ENCODE measurements around the gene GPC5.

The GPC5 gene

DNA sequence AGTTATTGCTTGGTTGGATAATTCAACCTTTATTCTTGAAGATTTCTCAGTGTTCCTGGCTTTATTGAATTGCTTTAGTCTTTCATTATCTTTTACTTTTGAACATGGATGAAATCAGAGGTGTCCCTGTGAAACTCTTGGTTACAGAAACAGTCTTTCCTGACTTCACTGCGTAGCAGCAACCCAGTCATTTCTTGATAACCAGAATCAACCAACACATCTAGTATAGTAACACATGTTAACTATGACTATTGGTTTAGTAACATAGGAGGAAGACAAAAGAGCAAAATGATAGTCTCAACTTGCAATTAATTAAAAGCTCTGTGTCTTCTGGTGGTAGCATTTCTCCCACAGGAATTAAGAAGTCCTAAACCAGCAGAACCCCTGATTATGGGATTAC lies 393.6 kb downstream of the GPC5 start:
- no peak for TF ChIP-seq TAF1 (IDR thresholded peaks at IDR 0.05; ENCODE audit: borderline replicate concordance, insufficient read depth, low read length)
- TF ChIP-seq, protein P1, sequence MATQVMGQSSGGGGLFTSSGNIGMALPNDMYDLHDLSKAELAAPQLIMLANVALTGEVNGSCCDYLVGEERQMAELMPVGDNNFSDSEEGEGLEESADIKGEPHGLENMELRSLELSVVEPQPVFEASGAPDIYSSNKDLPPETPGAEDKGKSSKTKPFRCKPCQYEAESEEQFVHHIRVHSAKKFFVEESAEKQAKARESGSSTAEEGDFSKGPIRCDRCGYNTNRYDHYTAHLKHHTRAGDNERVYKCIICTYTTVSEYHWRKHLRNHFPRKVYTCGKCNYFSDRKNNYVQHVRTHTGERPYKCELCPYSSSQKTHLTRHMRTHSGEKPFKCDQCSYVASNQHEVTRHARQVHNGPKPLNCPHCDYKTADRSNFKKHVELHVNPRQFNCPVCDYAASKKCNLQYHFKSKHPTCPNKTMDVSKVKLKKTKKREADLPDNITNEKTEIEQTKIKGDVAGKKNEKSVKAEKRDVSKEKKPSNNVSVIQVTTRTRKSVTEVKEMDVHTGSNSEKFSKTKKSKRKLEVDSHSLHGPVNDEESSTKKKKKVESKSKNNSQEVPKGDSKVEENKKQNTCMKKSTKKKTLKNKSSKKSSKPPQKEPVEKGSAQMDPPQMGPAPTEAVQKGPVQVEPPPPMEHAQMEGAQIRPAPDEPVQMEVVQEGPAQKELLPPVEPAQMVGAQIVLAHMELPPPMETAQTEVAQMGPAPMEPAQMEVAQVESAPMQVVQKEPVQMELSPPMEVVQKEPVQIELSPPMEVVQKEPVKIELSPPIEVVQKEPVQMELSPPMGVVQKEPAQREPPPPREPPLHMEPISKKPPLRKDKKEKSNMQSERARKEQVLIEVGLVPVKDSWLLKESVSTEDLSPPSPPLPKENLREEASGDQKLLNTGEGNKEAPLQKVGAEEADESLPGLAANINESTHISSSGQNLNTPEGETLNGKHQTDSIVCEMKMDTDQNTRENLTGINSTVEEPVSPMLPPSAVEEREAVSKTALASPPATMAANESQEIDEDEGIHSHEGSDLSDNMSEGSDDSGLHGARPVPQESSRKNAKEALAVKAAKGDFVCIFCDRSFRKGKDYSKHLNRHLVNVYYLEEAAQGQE (IDR thresholded peaks at IDR 0.05; ENCODE audit: insufficient read depth in 1 of 2, low read depth in 2 of 2, low read length in 2 of 2) = no peak
- TF ChIP-seq POLR2AphosphoS5 (IDR thresholded peaks at IDR 0.05; ENCODE audit: low read depth, low read length) = no peak
- TF ChIP-seq SIN3A (IDR thresholded peaks at IDR 0.05; ENCODE audit: borderline replicate concordance, insufficient read depth, low read length) = no peak
- no peak for TF ChIP-seq FOXP2 (optimal IDR thresholded peaks at IDR 0.05; ENCODE audit: borderline replicate concordance, extremely low read depth, extremely low read length, insufficient read depth)

DNA sequence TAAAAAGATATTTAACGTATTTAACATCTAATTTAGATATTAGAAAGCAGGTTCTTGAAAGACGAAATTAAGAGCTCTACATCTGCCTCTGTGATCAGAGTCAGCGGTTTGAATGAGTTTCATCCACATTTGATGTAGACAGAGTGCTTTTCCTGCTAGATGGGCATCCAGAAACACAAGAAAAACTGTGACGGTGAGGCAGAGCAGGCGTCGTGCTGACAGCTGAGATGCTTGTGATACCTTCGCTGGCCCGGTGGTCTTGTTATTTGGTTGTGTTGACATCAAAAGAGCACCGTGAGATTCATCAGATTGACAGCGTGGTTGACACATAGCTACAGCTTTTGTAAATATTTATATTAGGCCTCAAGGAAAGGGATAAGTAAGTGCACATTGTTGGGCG lies 399.1 kb downstream of the GPC5 start:
- TF ChIP-seq TAF1 (IDR thresholded peaks at IDR 0.05; ENCODE audit: borderline replicate concordance, insufficient read depth, low read length) (no peak), SIN3A (IDR thresholded peaks at IDR 0.05; ENCODE audit: borderline replicate concordance, insufficient read depth, low read length) (no peak), FOXP2 (optimal IDR thresholded peaks at IDR 0.05; ENCODE audit: borderline replicate concordance, extremely low read depth, extremely low read length, insufficient read depth) (no peak), POLR2AphosphoS5 (IDR thresholded peaks at IDR 0.05; ENCODE audit: low read depth, low read length) (no peak)
- TF ChIP-seq, protein P1 (IDR thresholded peaks at IDR 0.05; ENCODE audit: insufficient read depth in 1 of 2, low read depth in 2 of 2, low read length in 2 of 2) = no peak

DNA sequence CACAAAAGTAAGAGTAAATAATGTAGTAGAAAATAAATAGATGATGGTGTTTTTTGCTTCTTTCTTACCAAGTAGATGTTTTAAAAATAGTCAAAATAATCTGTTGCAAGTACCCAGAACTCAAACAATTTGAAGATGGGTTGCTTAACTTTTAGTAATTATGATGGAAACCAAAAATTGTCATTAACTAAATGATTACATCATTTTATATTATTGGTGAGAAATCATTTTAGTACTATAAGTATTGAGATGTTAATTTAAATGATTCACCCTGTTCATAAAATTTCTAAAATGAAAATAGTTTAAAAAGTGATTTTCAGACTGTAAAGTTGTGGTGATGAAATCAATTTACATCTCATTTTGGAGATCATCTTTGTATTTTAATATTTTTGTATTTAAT lies 404.5 kb downstream of the GPC5 start:
- TF ChIP-seq FOXP2 (optimal IDR thresholded peaks at IDR 0.05; ENCODE audit: borderline replicate concordance, extremely low read depth, extremely low read length, insufficient read depth) = no peak
- no peak for TF ChIP-seq POLR2AphosphoS5 (IDR thresholded peaks at IDR 0.05; ENCODE audit: low read depth, low read length)
- no peak for TF ChIP-seq SIN3A (IDR thresholded peaks at IDR 0.05; ENCODE audit: borderline replicate concordance, insufficient read depth, low read length)
- TF ChIP-seq, protein P1 (IDR thresholded peaks at IDR 0.05; ENCODE audit: insufficient read depth in 1 of 2, low read depth in 2 of 2, low read length in 2 of 2) = no peak
- TF ChIP-seq TAF1 (IDR thresholded peaks at IDR 0.05; ENCODE audit: borderline replicate concordance, insufficient read depth, low read length) = no peak

DNA sequence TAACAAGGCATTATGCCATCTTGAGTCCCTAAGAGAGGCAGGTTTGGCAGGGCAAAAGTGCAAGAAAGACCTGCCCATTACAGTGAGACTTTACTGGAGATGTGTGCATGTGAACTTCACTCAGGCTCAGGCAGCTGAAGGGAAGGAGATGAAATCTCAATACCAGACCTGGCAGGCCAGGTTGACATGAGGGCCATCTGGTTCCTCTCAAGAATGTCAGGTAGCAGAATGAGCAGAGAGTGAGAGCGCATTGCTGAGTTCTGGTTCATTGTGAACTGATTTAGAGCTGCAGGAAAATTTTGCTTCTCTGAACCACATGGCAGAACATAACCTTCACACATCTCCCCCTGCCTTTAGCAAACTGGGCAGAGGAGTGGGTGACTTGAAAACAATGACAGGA lies 406.3 kb downstream of the GPC5 start:
- TF ChIP-seq, protein P1 (IDR thresholded peaks at IDR 0.05; ENCODE audit: insufficient read depth in 1 of 2, low read depth in 2 of 2, low read length in 2 of 2) = no peak
- TF ChIP-seq FOXP2 (optimal IDR thresholded peaks at IDR 0.05; ENCODE audit: borderline replicate concordance, extremely low read depth, extremely low read length, insufficient read depth) = no peak
- TF ChIP-seq SIN3A (IDR thresholded peaks at IDR 0.05; ENCODE audit: borderline replicate concordance, insufficient read depth, low read length) = no peak
- TF ChIP-seq TAF1 (IDR thresholded peaks at IDR 0.05; ENCODE audit: borderline replicate concordance, insufficient read depth, low read length) = no peak
- no peak for TF ChIP-seq POLR2AphosphoS5 (IDR thresholded peaks at IDR 0.05; ENCODE audit: low read depth, low read length)

DNA sequence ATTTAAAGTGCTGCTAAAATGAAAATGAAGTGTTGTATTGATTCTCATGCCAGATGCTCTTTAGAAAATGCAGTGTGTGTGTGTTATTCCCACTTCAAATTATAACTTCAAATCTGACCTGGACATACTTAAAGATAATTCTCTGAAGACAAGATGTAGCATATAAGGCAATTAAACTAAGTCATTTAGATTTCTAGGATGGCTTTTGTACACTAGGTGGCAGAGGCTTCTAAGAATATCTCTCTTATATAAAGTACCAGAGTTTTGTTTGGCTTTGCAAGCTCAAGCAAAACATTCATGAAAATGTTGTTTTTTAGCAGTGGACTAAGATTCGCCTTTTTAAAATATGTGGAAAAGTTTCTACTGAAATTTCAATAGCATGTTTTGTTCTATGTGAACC lies 407.2 kb downstream of the GPC5 start:
- TF ChIP-seq SIN3A (IDR thresholded peaks at IDR 0.05; ENCODE audit: borderline replicate concordance, insufficient read depth, low read length) (no peak), TAF1 (IDR thresholded peaks at IDR 0.05; ENCODE audit: borderline replicate concordance, insufficient read depth, low read length) (no peak), FOXP2 (optimal IDR thresholded peaks at IDR 0.05; ENCODE audit: borderline replicate concordance, extremely low read depth, extremely low read length, insufficient read depth) (no peak), POLR2AphosphoS5 (IDR thresholded peaks at IDR 0.05; ENCODE audit: low read depth, low read length) (no peak)
- TF ChIP-seq, protein P1 (IDR thresholded peaks at IDR 0.05; ENCODE audit: insufficient read depth in 1 of 2, low read depth in 2 of 2, low read length in 2 of 2) = no peak

Measured in PFSK-1 (cell line).